Measurements from ENCODE around the gene SFTPD.

Gene SFTPD

GRCh38 chr10:79944428-79945395, 4.2 kb downstream of the SFTPD start:
- DNase-seq = no peak

- DNase-seq = no peak
Measured at GRCh38 chr10:79943871-79944270, 5.0 kb downstream of the SFTPD start.

- no peak for DNase-seq
Measured at GRCh38 chr10:79942261-79943185, 6.4 kb downstream of the SFTPD start.

GRCh38 chr10:79941585-79942210, 7.2 kb downstream of the SFTPD start:
- no peak for DNase-seq

- DNase-seq = no peak
Measured at GRCh38 chr10:79941146-79941545, 7.8 kb downstream of the SFTPD start.

- DNase-seq = no peak
Measured at GRCh38 chr10:79940431-79940830, 8.5 kb downstream of the SFTPD start.

GRCh38 chr10:79939969-79940368, 8.9 kb downstream of the SFTPD start:
- DNase-seq = no peak

- DNase-seq = no peak
Measured at GRCh38 chr10:79938728-79939406, 10.0 kb downstream of the SFTPD start.

- no peak for DNase-seq
Measured at GRCh38 chr10:79937701-79938151, 11.2 kb downstream of the SFTPD start.

- DNase-seq = no peak
Measured at GRCh38 chr10:79936625-79937615, 12.0 kb downstream of the SFTPD start.

GRCh38 chr10:79933961-79934360, 14.9 kb downstream of the SFTPD start:
- peak; percentile 93 for DNase-seq

GRCh38 chr10:79932841-79933379, 16.0 kb downstream of the SFTPD start:
- peak; percentile 38 for DNase-seq

GRCh38 chr10:79932307-79932706, 16.6 kb downstream of the SFTPD start:
- no peak for DNase-seq

GRCh38 chr10:79930751-79931150, 18.2 kb downstream of the SFTPD start:
- DNase-seq = no peak

GRCh38 chr10:79930267-79930666, 18.6 kb downstream of the SFTPD start:
- no peak for DNase-seq

- DNase-seq = peak; percentile 63
Measured at GRCh38 chr10:79929409-79929904, 19.4 kb downstream of the SFTPD start.

- DNase-seq = no peak
Measured at GRCh38 chr10:79928028-79928583, 20.8 kb downstream of the SFTPD start.

GRCh38 chr10:79927111-79927828, 21.6 kb downstream of the SFTPD start:
- peak; percentile 7 for DNase-seq

- no peak for DNase-seq
Measured at GRCh38 chr10:79926037-79926436, 22.9 kb downstream of the SFTPD start.

- no peak for DNase-seq
Measured at GRCh38 chr10:79925614-79926013, 23.3 kb downstream of the SFTPD start.

All from NCI-H510A treated with DMSO at 0.1 percent for 48 hours (cell line).